K562 (cell line): ENCODE measurements around the gene LCN12. TPM values are rescaled to one million over a fixed set of nuclear protein-coding genes. Genes with fewer than 3 reads are reported as not detected.

ENCODE experiments used
- CTBP1 ChIP-seq: fragments of 450-650 bp; IDR thresholded peaks from 2 replicates; pipeline ENCODE4 v1.6.1; 2016; ENCODE audit warnings: borderline replicate concordance
- CXXC5 ChIP-seq: fragments of 250-450 bp; sonication (Bioruptor Pico); IDR thresholded peaks from 2 replicates; pipeline ENCODE4 v1.8.0; 2022; ENCODE audit warnings: inconsistent platforms, mild to moderate bottlenecking, moderate library complexity
- GATAD2B ChIP-seq: fragments of 450-650 bp; IDR thresholded peaks from 2 replicates; pipeline ENCODE4 v1.6.1; 2017; ENCODE audit warnings: mild to moderate bottlenecking, borderline replicate concordance
- MAFK ChIP-seq: IDR thresholded peaks from 2 replicates; pipeline ENCODE4 v1.6.1; 2011; ENCODE audit warnings: low read length, improper control_type of control experiment
- MAZ ChIP-seq, 2 experiments: fragments of 450-650 bp in 1 of 2; sonication (generic) in 1 of 2; formaldehyde crosslinking; IDR thresholded peaks in 1 of 2; conservative IDR thresholded peaks in 1 of 2; 2 replicates each; pipeline versions ENCODE4 v1.4.0 to v1.5.0; 2020; ENCODE audit warnings: mild to moderate bottlenecking in 1 of 2, missing genetic modification reagents in 1 of 2
- MCM5 ChIP-seq: fragments of 450-650 bp; IDR thresholded peaks from 2 replicates; pipeline ENCODE4 v1.6.1; 2016; ENCODE audit warnings: low read depth
- NFXL1 ChIP-seq: fragments of 450-650 bp; formaldehyde crosslinking; IDR thresholded peaks from 2 replicates; pipeline ENCODE4 v1.4.0; 2021; ENCODE audit warnings: mild to moderate bottlenecking
- NFYB ChIP-seq: IDR thresholded peaks from 2 replicates; pipeline ENCODE4 v1.6.1; 2011; ENCODE audit warnings: mild to moderate bottlenecking, moderate library complexity; ENCODE audit not compliant: insufficient read length; ENCODE audit errors: extremely low read depth
- RB1 ChIP-seq: fragments of 450-650 bp; IDR thresholded peaks from 2 replicates; pipeline ENCODE4 v1.6.1; 2017; ENCODE audit warnings: low read depth, mild to moderate bottlenecking
- RHOXF2B ChIP-seq: fragments of 250-450 bp; sonication (Bioruptor Pico); conservative IDR thresholded peaks from 2 replicates; pipeline ENCODE4 v1.5.1; 2021
- TAL1 ChIP-seq: fragments of 450-650 bp; IDR thresholded peaks from 2 replicates; pipeline ENCODE4 v1.6.1; 2016; ENCODE audit warnings: mild to moderate bottlenecking
- ZBED1 ChIP-seq: IDR thresholded peaks from 2 replicates; pipeline ENCODE4 v1.6.1; 2014
- ZNF3 ChIP-seq: fragments of 250-450 bp; sonication (Bioruptor Pico); IDR thresholded peaks from 2 replicates; pipeline ENCODE4 v1.5.0; 2021; ENCODE audit warnings: mild to moderate bottlenecking, moderate library complexity
- polyA plus RNA-seq, 8 experiments: library from polyadenylated mRNA; depleted of rRNA in 4 of 8; stranded (reverse) in 5 of 8; unstranded in 3 of 8; fragments of >200 nt; fragmentation: Nextera tagmentation in 2 of 8; fragmentation: Illumina TruSeq in 1 of 8; extraction: Ambion mirVana in 2 of 8; extraction: Trizol in 1 of 8; gene quantifications; 2 replicates each; pipeline versions ENCODE4 v1.2.1 to v1.2.3, GENCODE V29; 2011 to 2014; ENCODE audit warnings: inconsistent platforms in 1 of 8, missing spikeins in 1 of 8
- total RNA-seq, 7 experiments: library from RNA; depleted of rRNA in 6 of 7; stranded (reverse); fragments of >200 nt in 6 of 7; fragmentation: Illumina TruSeq in 2 of 7; extraction: Trizol in 2 of 7; gene quantifications; 2 replicates each; pipeline versions ENCODE4 v1.2.1 to v1.2.3, GENCODE V29; 2011 to 2021; ENCODE audit warnings: low replicate concordance in 1 of 7
- TF ChIP-seq, protein P1 (sequence below): fragments of 450-650 bp; formaldehyde crosslinking; IDR thresholded peaks from 2 replicates; pipeline ENCODE4 v1.4.0; 2020; ENCODE audit warnings: mild to moderate bottlenecking, moderate library complexity
- TF ChIP-seq, protein P2 (sequence below): sonication (generic); formaldehyde crosslinking; IDR thresholded peaks from 2 replicates; pipeline ENCODE4 v1.8.1; 2022; ENCODE audit warnings: missing genetic modification reagents
- TF ChIP-seq, protein P3 (sequence below): sonication (generic); formaldehyde crosslinking; IDR thresholded peaks from 2 replicates; pipeline ENCODE4 v1.8.1; 2023; ENCODE audit warnings: missing genetic modification reagents, mild to moderate bottlenecking, borderline replicate concordance
- TF ChIP-seq, protein P4 (sequence below): fragments of 250-450 bp; sonication (Bioruptor Pico); IDR thresholded peaks from 2 replicates; pipeline ENCODE4 v1.9.0; 2021; ENCODE audit warnings: mild to moderate bottlenecking, inconsistent platforms
- TF ChIP-seq, protein P5 (sequence below): IDR thresholded peaks from 2 replicates; pipeline ENCODE4 v1.6.1; 2011; ENCODE audit warnings: borderline replicate concordance, low read depth, mild to moderate bottlenecking, moderate library complexity, low read length; ENCODE audit not compliant: insufficient read depth, poor library complexity, severe bottlenecking

Gene LCN12
- total and polyA plus RNA-seq, 9 of the 15 experiments (the other 6 are each of a cell fraction or from before 2014, with no cell fraction given): 0.05 TPM; not detected in 8

DNA sequence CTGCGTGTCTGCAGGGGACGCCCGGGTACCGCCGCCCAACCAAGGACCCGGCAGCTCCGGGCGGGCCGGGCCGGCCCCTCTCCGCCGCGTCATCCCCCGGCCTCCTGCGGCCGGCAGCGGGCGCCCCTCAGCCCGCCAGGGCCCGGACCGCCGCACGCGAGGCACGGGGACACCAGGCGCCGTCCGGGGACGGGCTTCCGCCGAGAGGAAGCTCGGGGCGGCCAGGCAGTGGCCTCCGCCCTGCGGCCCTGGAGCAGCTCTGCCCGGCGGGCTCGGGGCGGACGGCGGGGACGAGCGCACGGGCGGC, 7.9 kb upstream of the LCN12 start (continued):
- TF ChIP-seq, protein P1, sequence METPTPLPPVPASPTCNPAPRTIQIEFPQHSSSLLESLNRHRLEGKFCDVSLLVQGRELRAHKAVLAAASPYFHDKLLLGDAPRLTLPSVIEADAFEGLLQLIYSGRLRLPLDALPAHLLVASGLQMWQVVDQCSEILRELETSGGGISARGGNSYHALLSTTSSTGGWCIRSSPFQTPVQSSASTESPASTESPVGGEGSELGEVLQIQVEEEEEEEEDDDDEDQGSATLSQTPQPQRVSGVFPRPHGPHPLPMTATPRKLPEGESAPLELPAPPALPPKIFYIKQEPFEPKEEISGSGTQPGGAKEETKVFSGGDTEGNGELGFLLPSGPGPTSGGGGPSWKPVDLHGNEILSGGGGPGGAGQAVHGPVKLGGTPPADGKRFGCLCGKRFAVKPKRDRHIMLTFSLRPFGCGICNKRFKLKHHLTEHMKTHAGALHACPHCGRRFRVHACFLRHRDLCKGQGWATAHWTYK: peak; percentile 33; the same call in 1 of the 2 replicates
- TF ChIP-seq CTBP1 (no peak), MAFK (no peak), ZBED1 (no peak; the same call in 1 of the 2 replicates), NFXL1 (CRISPR knock-in tag) (no peak), NFYB (no peak), TAL1 (no peak), MCM5 (no peak), GATAD2B (peak; percentile 97), CXXC5 (CRISPR knock-in tag) (no peak), ZNF3 (CRISPR knock-in tag) (no peak), RHOXF2B (CRISPR knock-in tag) (no peak), RB1 (peak; percentile 1; the same call in 1 of the 2 replicates), MAZ (CRISPR knock-in tag; conservative IDR thresholded peaks at IDR 0.05 in 1 of 2, IDR thresholded peaks at IDR 0.05 in 1 of 2) (no peak)
- TF ChIP-seq, protein P2, sequence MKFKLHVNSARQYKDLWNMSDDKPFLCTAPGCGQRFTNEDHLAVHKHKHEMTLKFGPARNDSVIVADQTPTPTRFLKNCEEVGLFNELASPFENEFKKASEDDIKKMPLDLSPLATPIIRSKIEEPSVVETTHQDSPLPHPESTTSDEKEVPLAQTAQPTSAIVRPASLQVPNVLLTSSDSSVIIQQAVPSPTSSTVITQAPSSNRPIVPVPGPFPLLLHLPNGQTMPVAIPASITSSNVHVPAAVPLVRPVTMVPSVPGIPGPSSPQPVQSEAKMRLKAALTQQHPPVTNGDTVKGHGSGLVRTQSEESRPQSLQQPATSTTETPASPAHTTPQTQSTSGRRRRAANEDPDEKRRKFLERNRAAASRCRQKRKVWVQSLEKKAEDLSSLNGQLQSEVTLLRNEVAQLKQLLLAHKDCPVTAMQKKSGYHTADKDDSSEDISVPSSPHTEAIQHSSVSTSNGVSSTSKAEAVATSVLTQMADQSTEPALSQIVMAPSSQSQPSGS (CRISPR knock-in tag): 0 out of 2 replicates have a peak, but pooled peaks have one; percentile 2
- TF ChIP-seq, protein P3, sequence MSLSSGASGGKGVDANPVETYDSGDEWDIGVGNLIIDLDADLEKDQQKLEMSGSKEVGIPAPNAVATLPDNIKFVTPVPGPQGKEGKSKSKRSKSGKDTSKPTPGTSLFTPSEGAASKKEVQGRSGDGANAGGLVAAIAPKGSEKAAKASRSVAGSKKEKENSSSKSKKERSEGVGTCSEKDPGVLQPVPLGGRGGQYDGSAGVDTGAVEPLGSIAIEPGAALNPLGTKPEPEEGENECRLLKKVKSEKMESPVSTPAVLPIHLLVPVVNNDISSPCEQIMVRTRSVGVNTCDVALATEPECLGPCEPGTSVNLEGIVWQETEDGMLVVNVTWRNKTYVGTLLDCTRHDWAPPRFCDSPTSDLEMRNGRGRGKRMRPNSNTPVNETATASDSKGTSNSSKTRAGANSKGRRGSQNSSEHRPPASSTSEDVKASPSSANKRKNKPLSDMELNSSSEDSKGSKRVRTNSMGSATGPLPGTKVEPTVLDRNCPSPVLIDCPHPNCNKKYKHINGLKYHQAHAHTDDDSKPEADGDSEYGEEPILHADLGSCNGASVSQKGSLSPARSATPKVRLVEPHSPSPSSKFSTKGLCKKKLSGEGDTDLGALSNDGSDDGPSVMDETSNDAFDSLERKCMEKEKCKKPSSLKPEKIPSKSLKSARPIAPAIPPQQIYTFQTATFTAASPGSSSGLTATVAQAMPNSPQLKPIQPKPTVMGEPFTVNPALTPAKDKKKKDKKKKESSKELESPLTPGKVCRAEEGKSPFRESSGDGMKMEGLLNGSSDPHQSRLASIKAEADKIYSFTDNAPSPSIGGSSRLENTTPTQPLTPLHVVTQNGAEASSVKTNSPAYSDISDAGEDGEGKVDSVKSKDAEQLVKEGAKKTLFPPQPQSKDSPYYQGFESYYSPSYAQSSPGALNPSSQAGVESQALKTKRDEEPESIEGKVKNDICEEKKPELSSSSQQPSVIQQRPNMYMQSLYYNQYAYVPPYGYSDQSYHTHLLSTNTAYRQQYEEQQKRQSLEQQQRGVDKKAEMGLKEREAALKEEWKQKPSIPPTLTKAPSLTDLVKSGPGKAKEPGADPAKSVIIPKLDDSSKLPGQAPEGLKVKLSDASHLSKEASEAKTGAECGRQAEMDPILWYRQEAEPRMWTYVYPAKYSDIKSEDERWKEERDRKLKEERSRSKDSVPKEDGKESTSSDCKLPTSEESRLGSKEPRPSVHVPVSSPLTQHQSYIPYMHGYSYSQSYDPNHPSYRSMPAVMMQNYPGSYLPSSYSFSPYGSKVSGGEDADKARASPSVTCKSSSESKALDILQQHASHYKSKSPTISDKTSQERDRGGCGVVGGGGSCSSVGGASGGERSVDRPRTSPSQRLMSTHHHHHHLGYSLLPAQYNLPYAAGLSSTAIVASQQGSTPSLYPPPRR (CRISPR knock-in tag): 0 out of 2 replicates have a peak, but pooled peaks have one; percentile 11
- TF ChIP-seq, protein P4, sequence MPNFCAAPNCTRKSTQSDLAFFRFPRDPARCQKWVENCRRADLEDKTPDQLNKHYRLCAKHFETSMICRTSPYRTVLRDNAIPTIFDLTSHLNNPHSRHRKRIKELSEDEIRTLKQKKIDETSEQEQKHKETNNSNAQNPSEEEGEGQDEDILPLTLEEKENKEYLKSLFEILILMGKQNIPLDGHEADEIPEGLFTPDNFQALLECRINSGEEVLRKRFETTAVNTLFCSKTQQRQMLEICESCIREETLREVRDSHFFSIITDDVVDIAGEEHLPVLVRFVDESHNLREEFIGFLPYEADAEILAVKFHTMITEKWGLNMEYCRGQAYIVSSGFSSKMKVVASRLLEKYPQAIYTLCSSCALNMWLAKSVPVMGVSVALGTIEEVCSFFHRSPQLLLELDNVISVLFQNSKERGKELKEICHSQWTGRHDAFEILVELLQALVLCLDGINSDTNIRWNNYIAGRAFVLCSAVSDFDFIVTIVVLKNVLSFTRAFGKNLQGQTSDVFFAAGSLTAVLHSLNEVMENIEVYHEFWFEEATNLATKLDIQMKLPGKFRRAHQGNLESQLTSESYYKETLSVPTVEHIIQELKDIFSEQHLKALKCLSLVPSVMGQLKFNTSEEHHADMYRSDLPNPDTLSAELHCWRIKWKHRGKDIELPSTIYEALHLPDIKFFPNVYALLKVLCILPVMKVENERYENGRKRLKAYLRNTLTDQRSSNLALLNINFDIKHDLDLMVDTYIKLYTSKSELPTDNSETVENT: no peak
- TF ChIP-seq, protein P5, sequence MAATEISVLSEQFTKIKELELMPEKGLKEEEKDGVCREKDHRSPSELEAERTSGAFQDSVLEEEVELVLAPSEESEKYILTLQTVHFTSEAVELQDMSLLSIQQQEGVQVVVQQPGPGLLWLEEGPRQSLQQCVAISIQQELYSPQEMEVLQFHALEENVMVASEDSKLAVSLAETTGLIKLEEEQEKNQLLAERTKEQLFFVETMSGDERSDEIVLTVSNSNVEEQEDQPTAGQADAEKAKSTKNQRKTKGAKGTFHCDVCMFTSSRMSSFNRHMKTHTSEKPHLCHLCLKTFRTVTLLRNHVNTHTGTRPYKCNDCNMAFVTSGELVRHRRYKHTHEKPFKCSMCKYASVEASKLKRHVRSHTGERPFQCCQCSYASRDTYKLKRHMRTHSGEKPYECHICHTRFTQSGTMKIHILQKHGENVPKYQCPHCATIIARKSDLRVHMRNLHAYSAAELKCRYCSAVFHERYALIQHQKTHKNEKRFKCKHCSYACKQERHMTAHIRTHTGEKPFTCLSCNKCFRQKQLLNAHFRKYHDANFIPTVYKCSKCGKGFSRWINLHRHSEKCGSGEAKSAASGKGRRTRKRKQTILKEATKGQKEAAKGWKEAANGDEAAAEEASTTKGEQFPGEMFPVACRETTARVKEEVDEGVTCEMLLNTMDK: peak; percentile 36
